Measurements from ENCODE around the gene BAG1.

- TF ChIP-seq CTCF (IDR thresholded peaks at IDR 0.05; ENCODE audit: insufficient read depth, low read depth, low read length) (no peak), EZH2 (IDR thresholded peaks at IDR 0.05; ENCODE audit: insufficient read depth, low read length) (no peak)
Measured at GRCh38 chr9:33227008-33227398, 37.5 kb downstream of the BAG1 start.

Measured in astrocyte (in vitro differentiated cells and primary cell).